Fibroblast of mammary gland (primary cell): ENCODE measurements around the gene FAM3B.

Experiments
- DNase-seq: peaks from one replicate; pipeline ENCODE4 v3.0.0-alpha.2; 2010; ENCODE audit warnings: low read depth
- H3K4me3 ChIP-seq: 2 replicates; pipeline ENCODE4 v1.5.1; 2011; ENCODE audit warnings: low read depth, mild to moderate bottlenecking, low read length, moderate library complexity; ENCODE audit not compliant: control insufficient read depth
- CTCF ChIP-seq: conservative IDR thresholded peaks from 2 replicates; pipeline ENCODE4 v1.5.1; 2011; ENCODE audit warnings: low read depth, low read length, inconsistent platforms; ENCODE audit not compliant: control insufficient read depth, insufficient read depth

FAM3B gene

GRCh38 chr21:41318218-41318617 lies 1.6 kb downstream of the FAM3B start:
- H3K4me3 ChIP-seq: no peak overlapping the region
- no peak for DNase-seq
- TF ChIP-seq CTCF: no peak

- no peak for TF ChIP-seq CTCF
- no peak for DNase-seq
- H3K4me3 ChIP-seq: no peak overlapping the region
Observed at GRCh38 chr21:41319273-41319672, 2.7 kb downstream of the FAM3B start.

GRCh38 chr21:41321211-41321907 lies 4.8 kb downstream of the FAM3B start:
- no peak for DNase-seq
- H3K4me3 ChIP-seq: no peak overlapping the region
- no peak for TF ChIP-seq CTCF

GRCh38 chr21:41321908-41322495 lies 5.4 kb downstream of the FAM3B start:
- DNase-seq: no peak
- no peak for TF ChIP-seq CTCF

GRCh38 chr21:41322496-41323382 lies 6.1 kb downstream of the FAM3B start:
- H3K4me3 ChIP-seq: no peak overlapping the region
- TF ChIP-seq CTCF: no peak
- DNase-seq: no peak

More at GRCh38 chr21:41321908-41322495, 5.4 kb downstream of the FAM3B start:
- H3K4me3 ChIP-seq: no peak overlapping the region

GRCh38 chr21:41325138-41325912 lies 8.7 kb downstream of the FAM3B start:
- TF ChIP-seq CTCF: no peak

More at GRCh38 chr21:41325138-41325912, 8.7 kb downstream of the FAM3B start:
- DNase-seq: no peak
- no peak overlapping the region for H3K4me3 ChIP-seq
